ENCODE data around the gene FAM83G.
A peak's percentile ranks its signal among the peaks of the same experiment; 100 is the strongest.
"Not testable (repeated sequence)": the region's sequence is repeated elsewhere in the genome, so short reads cannot be mapped to it uniquely, and the experiment has no call there.

Gene FAM83G

GRCh38 chr17:19004421-19005136 lies at the start of gene FAM83G:
Gene FAM83G, minus strand, starts transcription at chr17:19004764. Its CDS starts 723 bp downstream, at chr17:19004041.
- DNase-seq (ENCODE audit: low spot score): peak; percentile 92

- DNase-seq (ENCODE audit: low spot score): not testable (repeated sequence)
These were observed 44.3 kb upstream of the FAM83G start for GRCh38 chr17:19048826-19049225.

- not testable (repeated sequence) for DNase-seq (ENCODE audit: low spot score)
These were observed 42.9 kb upstream of the FAM83G start for GRCh38 chr17:19047510-19047909.

- not testable (repeated sequence) for DNase-seq (ENCODE audit: low spot score)
These were observed 42.3 kb upstream of the FAM83G start, which contains the start of gene GRAP for GRCh38 chr17:19046782-19047375. Gene GRAP, minus strand, starts transcription at chr17:19046957. Its CDS starts 31 bp downstream, at chr17:19046926.

- DNase-seq (ENCODE audit: low spot score): not testable (repeated sequence)
These were observed 40.1 kb upstream of the FAM83G start for GRCh38 chr17:19044643-19045042.

- DNase-seq (ENCODE audit: low spot score): not testable (repeated sequence)
These were observed 38.5 kb upstream of the FAM83G start for GRCh38 chr17:19043032-19043431.

- DNase-seq (ENCODE audit: low spot score): not testable (repeated sequence)
These were observed 37.8 kb upstream of the FAM83G start for GRCh38 chr17:19042369-19042768.

- not testable (repeated sequence) for DNase-seq (ENCODE audit: low spot score)
These were observed 37.3 kb upstream of the FAM83G start for GRCh38 chr17:19041871-19042270.

GRCh38 chr17:19040350-19040749 lies 35.8 kb upstream of the FAM83G start:
- not testable (repeated sequence) for DNase-seq (ENCODE audit: low spot score)

- not testable (repeated sequence) for DNase-seq (ENCODE audit: low spot score)
These were observed 34.2 kb upstream of the FAM83G start for GRCh38 chr17:19038730-19039129.

GRCh38 chr17:19038007-19038406 lies 33.4 kb upstream of the FAM83G start:
- DNase-seq (ENCODE audit: low spot score): not testable (repeated sequence)

GRCh38 chr17:19037547-19037946 lies 33.0 kb upstream of the FAM83G start:
- DNase-seq (ENCODE audit: low spot score): not testable (repeated sequence)

- DNase-seq (ENCODE audit: low spot score): not testable (repeated sequence)
These were observed 31.6 kb upstream of the FAM83G start for GRCh38 chr17:19036186-19036585.

- DNase-seq (ENCODE audit: low spot score): not testable (repeated sequence)
These were observed 27.9 kb upstream of the FAM83G start for GRCh38 chr17:19032377-19032988.

- DNase-seq (ENCODE audit: low spot score): peak; percentile 40
These were observed 27.2 kb upstream of the FAM83G start for GRCh38 chr17:19031729-19032128.

- not testable (repeated sequence) for DNase-seq (ENCODE audit: low spot score)
These were observed 26.3 kb upstream of the FAM83G start for GRCh38 chr17:19030771-19031449.

GRCh38 chr17:19029740-19030139 lies 25.2 kb upstream of the FAM83G start:
- DNase-seq (ENCODE audit: low spot score): not testable (repeated sequence)

GRCh38 chr17:19028671-19029070 lies 24.1 kb upstream of the FAM83G start:
- DNase-seq (ENCODE audit: low spot score): not testable (repeated sequence)

- DNase-seq (ENCODE audit: low spot score): no peak
These were observed 19.8 kb upstream of the FAM83G start for GRCh38 chr17:19024101-19025078.

GRCh38 chr17:19023209-19023999 lies 18.8 kb upstream of the FAM83G start:
- no peak for DNase-seq (ENCODE audit: low spot score)
